HTR-8/SVneo (cell line): Measurements from ENCODE around the gene EEPD1.

ENCODE experiments used
- DNase-seq: peaks from one replicate; pipeline ENCODE4 v3.0.0; 2011; ENCODE audit warnings: low spot score, mixed read lengths; ENCODE audit not compliant: insufficient read length
- FAIRE-seq: peaks from 2 replicates; lab custom pipeline; 2011; peaks lifted over from hg19 to GRCh38; lab: Jason Lieb, UNC

EEPD1 gene

GRCh38 chr7:36208426-36208825, 55.4 kb downstream of the EEPD1 start:
- DNase-seq, result no peak
- FAIRE-seq, result peak; percentile 86

GRCh38 chr7:36208997-36209813, 56.2 kb downstream of the EEPD1 start:
- no peak for DNase-seq
- FAIRE-seq, result no peak

GRCh38 chr7:36209814-36210183, 56.7 kb downstream of the EEPD1 start:
- DNase-seq, result no peak
- FAIRE-seq, result no peak

GRCh38 chr7:36210291-36210922, 57.4 kb downstream of the EEPD1 start:
- DNase-seq (no peak), FAIRE-seq (no peak)

- FAIRE-seq (no peak), DNase-seq (no peak)
Observed at GRCh38 chr7:36214608-36215456, 61.8 kb downstream of the EEPD1 start.

- no peak for DNase-seq
- FAIRE-seq, result no peak
Observed at GRCh38 chr7:36215457-36215765, 62.4 kb downstream of the EEPD1 start.

GRCh38 chr7:36216063-36216684, 63.1 kb downstream of the EEPD1 start:
- no peak for FAIRE-seq

GRCh38 chr7:36217211-36217960, 64.3 kb downstream of the EEPD1 start:
- DNase-seq, result no peak
- FAIRE-seq, result no peak

More at GRCh38 chr7:36216063-36216684, 63.1 kb downstream of the EEPD1 start:
- no peak for DNase-seq

GRCh38 chr7:36217961-36218284, 64.9 kb downstream of the EEPD1 start:
- FAIRE-seq (no peak), DNase-seq (no peak)

GRCh38 chr7:36219429-36219828, 66.4 kb downstream of the EEPD1 start:
- DNase-seq (no peak), FAIRE-seq (no peak)

- DNase-seq (no peak), FAIRE-seq (no peak)
Observed at GRCh38 chr7:36223851-36224250, 70.8 kb downstream of the EEPD1 start.

- no peak for FAIRE-seq
- DNase-seq, result no peak
Observed at GRCh38 chr7:36224934-36225858, 72.1 kb downstream of the EEPD1 start.

GRCh38 chr7:36226151-36226550, 73.1 kb downstream of the EEPD1 start:
- FAIRE-seq, result no peak
- no peak for DNase-seq

GRCh38 chr7:36227223-36227622, 74.2 kb downstream of the EEPD1 start:
- FAIRE-seq (no peak), DNase-seq (no peak)

GRCh38 chr7:36228039-36228438, 75.0 kb downstream of the EEPD1 start:
- DNase-seq (no peak), FAIRE-seq (no peak)

- no peak for FAIRE-seq
- DNase-seq, result no peak
Observed at GRCh38 chr7:36231406-36231805, 78.4 kb downstream of the EEPD1 start.

GRCh38 chr7:36232555-36232954, 79.5 kb downstream of the EEPD1 start:
- DNase-seq (no peak), FAIRE-seq (no peak)

- DNase-seq (no peak), FAIRE-seq (no peak)
Observed at GRCh38 chr7:36232971-36233550, 80.0 kb downstream of the EEPD1 start.

- no peak for DNase-seq
- no peak for FAIRE-seq
Observed at GRCh38 chr7:36236073-36236472, 83.0 kb downstream of the EEPD1 start.
